Breast epithelium (tissue), 4 donors: ENCODE results near the gene CRLF2. TPM values are rescaled to one million over a fixed set of nuclear protein-coding genes. Genes with fewer than 3 reads are reported as not detected.

Experiments used
- DNase-seq, 2 donors: peaks; one replicate each; pipeline ENCODE4 v3.0.0-alpha.2; 2019; ENCODE audit warnings: low spot score in 2 of 2
- H3K27ac ChIP-seq, 2 donors: fragments of 200-600 bp; sonication (generic) in 1 of 2; one replicate each; pipeline ENCODE4 v1.5.1; 2016 to 2019; ENCODE audit warnings: mild to moderate bottlenecking in 1 of 2
- H3K27me3 ChIP-seq, 2 donors: fragments of 200-600 bp; sonication (generic) in 1 of 2; one replicate each; pipeline versions ENCODE4 v1.5.1 to v1.6.0; 2017 to 2019; ENCODE audit warnings: control low read depth in 1 of 2, mild to moderate bottlenecking in 1 of 2
- H3K36me3 ChIP-seq: fragments of 200-600 bp; one replicate; pipeline ENCODE4 v1.5.1; 2019
- H3K4me1 ChIP-seq, 2 donors: fragments of 200-600 bp; sonication (generic); one replicate each; pipeline ENCODE4 v1.5.1; 2016 to 2019; ENCODE audit warnings: control low read depth in 1 of 2
- H3K4me3 ChIP-seq, 3 donors: fragments of 200-600 bp; sonication (generic); 1 replicate in 2 of 3; 2 replicates in 1 of 3; pipeline ENCODE4 v1.5.1; 2016 to 2019; ENCODE audit warnings: mild to moderate bottlenecking in 3 of 3, moderate library complexity in 2 of 3
- H3K9me3 ChIP-seq, 2 donors: fragments of 200-600 bp; sonication (generic) in 1 of 2; one replicate each; pipeline ENCODE4 v1.5.1; 2016 to 2019; ENCODE audit warnings: control low read depth in 1 of 2
- POLR2A ChIP-seq: fragments of 450-650 bp; IDR thresholded peaks from one replicate; pipeline ENCODE4 v1.6.1; 2016; ENCODE audit warnings: antibody characterized with exemption, mild to moderate bottlenecking, moderate library complexity
- POLR2AphosphoS5 ChIP-seq, 3 donors: sonication (generic); formaldehyde crosslinking; IDR thresholded peaks; one replicate each; pipeline ENCODE4 v1.6.1; 2017; ENCODE audit warnings: antibody characterized with exemption in 3 of 3
- intact Hi-C: fragments of 100-400 bp; cut with DNase I; formaldehyde crosslinking; loops from one replicate; pipeline ENCODE4 v1.15.1; 2023; ENCODE audit warnings: low total_unique reads
- total RNA-seq, 3 donors: library from RNA; depleted of rRNA; stranded (reverse); fragments of >200 nt; gene quantifications; one replicate each; pipeline ENCODE4 v1.1.0, GENCODE V29; 2016
- TF ChIP-seq, protein P1 (sequence below), 3 donors: fragments of 450-650 bp; IDR thresholded peaks; one replicate each; pipeline ENCODE4 v1.5.1; 2016 to 2017; ENCODE audit warnings: antibody characterized with exemption in 3 of 3, mild to moderate bottlenecking in 3 of 3, moderate library complexity in 3 of 3

The CRLF2 gene
- total RNA-seq, 3 donors from 2014 or later = 0.88 to 0.96 TPM; not detected in 1

DNA sequence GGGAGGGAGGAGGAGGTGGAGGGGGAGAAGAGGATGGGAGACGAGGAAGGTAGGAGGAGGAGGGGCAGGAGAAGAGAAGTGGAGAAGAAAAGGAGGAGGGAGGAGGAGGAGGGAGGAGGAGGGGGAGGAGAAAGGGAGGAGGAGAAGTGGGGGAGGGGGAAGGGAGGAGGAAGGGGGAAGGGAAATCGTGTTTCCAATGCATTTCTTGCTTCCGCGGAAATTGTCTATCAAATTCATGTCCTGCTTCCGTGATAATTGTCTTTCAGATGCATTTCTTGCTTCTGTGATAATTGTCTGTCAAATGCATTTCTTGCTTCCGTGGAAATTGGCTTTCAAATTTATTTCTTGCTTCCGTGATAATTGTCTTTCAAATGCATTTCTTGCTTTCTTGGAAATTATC lies 43.3 kb downstream of the CRLF2 start:
- Histone ChIP-seq H3K27me3 (no peaks in the 10 kb centered on the region), H3K27ac (no peak overlapping the region), H3K4me3 (no peak overlapping the region), H3K9me3 (no peaks in the 10 kb centered on the region), H3K36me3 (no peaks in the 10 kb centered on the region), H3K4me1 (no peaks in the 10 kb centered on the region)
- intact Hi-C loops = no loop called here
- no peak for DNase-seq
- TF ChIP-seq POLR2AphosphoS5 (IDR thresholded peaks at IDR 0.05) (no peak), POLR2A (no peak)
- TF ChIP-seq, protein P1, sequence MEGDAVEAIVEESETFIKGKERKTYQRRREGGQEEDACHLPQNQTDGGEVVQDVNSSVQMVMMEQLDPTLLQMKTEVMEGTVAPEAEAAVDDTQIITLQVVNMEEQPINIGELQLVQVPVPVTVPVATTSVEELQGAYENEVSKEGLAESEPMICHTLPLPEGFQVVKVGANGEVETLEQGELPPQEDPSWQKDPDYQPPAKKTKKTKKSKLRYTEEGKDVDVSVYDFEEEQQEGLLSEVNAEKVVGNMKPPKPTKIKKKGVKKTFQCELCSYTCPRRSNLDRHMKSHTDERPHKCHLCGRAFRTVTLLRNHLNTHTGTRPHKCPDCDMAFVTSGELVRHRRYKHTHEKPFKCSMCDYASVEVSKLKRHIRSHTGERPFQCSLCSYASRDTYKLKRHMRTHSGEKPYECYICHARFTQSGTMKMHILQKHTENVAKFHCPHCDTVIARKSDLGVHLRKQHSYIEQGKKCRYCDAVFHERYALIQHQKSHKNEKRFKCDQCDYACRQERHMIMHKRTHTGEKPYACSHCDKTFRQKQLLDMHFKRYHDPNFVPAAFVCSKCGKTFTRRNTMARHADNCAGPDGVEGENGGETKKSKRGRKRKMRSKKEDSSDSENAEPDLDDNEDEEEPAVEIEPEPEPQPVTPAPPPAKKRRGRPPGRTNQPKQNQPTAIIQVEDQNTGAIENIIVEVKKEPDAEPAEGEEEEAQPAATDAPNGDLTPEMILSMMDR (IDR thresholded peaks at IDR 0.05) = no peak

DNA sequence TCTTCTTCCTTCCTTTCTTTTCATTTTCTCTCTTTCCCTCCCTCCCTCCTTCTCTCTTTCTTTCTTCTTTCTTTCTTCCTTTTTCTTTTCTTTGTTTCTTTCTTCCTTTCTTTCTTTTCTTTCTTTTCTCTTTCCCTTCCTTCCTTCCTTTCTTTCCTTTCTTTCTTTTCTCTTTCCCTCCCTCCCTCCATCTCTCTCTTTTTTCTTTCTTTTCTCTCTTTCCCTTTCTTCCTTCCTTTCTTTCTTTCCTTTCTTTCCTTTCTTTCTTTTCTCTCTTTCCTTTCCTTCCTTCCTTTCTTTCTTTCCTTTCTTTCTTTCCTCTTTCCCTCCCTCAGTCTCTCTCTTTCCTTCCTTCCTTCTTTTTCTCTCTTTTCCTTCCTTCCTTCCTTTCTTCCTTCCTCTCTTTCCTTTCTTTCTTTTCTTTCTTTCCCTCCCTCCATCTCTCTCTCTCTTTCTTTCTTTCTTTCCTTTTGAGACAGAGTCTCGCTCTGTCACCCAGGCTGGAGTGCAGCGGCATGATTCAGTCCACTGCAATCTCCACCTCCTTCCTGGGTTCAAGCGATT lies 44.4 kb downstream of the CRLF2 start:
- Histone ChIP-seq H3K27ac (no peak overlapping the region), H3K27me3 (no peaks in the 10 kb centered on the region), H3K4me3 (no peak overlapping the region), H3K36me3 (no peaks in the 10 kb centered on the region), H3K9me3 (no peaks in the 10 kb centered on the region), H3K4me1 (no peaks in the 10 kb centered on the region)
- no peak for DNase-seq
- TF ChIP-seq, protein P1 (IDR thresholded peaks at IDR 0.05) = no peak
- no peak for TF ChIP-seq POLR2AphosphoS5 (IDR thresholded peaks at IDR 0.05)
- TF ChIP-seq POLR2A = no peak
- intact Hi-C loops = no loop called here

DNA sequence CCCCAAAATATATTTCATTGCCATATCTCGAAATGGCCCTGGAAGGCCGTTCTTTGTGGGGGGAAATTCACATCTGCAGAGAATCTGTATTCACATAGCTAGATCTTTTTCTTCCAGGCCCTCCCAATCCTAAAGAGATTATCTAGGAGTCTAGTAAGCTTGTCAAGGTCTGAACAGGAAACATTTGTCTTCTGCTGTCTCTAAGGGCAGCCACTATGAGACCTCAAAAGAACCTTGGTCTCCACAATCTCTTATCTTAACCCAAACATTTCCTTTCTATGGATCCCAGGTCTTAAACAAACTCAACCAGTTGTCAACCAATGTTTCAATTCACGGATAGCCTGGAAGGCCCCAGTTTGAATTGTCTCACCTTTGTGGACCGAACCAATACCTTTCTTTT lies 45.0 kb downstream of the CRLF2 start:
- no peaks in the 10 kb centered on the region for H3K9me3 ChIP-seq
- H3K27ac ChIP-seq = no peak overlapping the region
- TF ChIP-seq, protein P1 (IDR thresholded peaks at IDR 0.05) = no peak
- TF ChIP-seq POLR2AphosphoS5 (IDR thresholded peaks at IDR 0.05) (no peak), POLR2A (no peak)
- no peak for DNase-seq
- no peak overlapping the region for H3K4me3 ChIP-seq
- no peaks in the 10 kb centered on the region for H3K4me1 ChIP-seq
- intact Hi-C loops = no loop called here
- H3K27me3 ChIP-seq = no peaks in the 10 kb centered on the region
- no peaks in the 10 kb centered on the region for H3K36me3 ChIP-seq

DNA sequence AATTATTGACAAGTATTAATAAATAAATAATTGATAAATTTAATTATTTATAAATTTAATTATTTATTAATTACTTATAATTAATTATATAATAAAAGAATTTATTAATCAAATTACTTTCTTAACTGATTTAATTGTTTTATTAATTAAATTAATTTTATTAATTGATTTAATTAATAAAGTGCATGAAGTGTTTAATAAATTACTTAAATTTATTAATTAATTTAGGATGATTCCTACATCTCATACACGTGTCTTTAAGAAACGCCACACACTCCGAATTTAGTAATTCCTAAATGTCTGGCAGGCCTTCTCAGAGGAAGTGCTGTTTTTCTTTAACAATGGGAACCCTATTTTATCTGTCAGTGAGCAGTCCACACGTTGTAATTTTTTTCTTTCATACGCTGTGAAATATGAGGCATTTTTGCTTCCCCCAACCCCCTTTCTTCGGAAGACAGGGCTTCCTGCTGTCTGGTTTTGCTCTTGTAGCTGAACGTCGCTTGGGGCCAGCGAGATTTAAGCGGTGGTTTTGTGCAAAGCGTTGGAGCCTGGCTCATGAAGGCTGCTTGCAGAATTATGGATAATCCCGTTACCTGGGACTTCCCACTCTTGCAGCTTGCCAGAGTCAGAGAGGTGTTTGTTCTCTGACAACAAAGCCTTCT lies 46.8 kb downstream of the CRLF2 start:
- Histone ChIP-seq H3K27ac (no peak overlapping the region), H3K4me3 (no peak overlapping the region), H3K36me3 (no peaks in the 10 kb centered on the region), H3K4me1 (no peaks in the 10 kb centered on the region), H3K27me3 (no peaks in the 10 kb centered on the region), H3K9me3 (no peaks in the 10 kb centered on the region)
- DNase-seq = peak in 1 of 2 donors; percentile 51
- TF ChIP-seq, protein P1 (IDR thresholded peaks at IDR 0.05) = no peak
- TF ChIP-seq POLR2AphosphoS5 (IDR thresholded peaks at IDR 0.05) (no peak), POLR2A (no peak)
- intact Hi-C loops = no loop called here
